Uterus (tissue), 4 donors: ENCODE data around the gene PDE4B. TPM values are rescaled to one million over a fixed set of nuclear protein-coding genes. Genes with fewer than 3 reads are reported as not detected.

Source experiments
- DNase-seq, 2 donors: peaks; one replicate each; pipeline ENCODE4 v3.0.0-alpha.2; 2019 to 2020
- H3K27ac ChIP-seq, 2 donors: fragments of 200-600 bp; sonication (generic); 1 replicate in 1 of 2; 2 replicates in 1 of 2; pipeline ENCODE4 v1.5.1; 2016 to 2018
- H3K27me3 ChIP-seq, 2 donors: fragments of 200-600 bp; sonication (generic); one replicate each; pipeline ENCODE4 v1.5.1; 2018 to 2019; ENCODE audit warnings: control low read depth in 1 of 2
- H3K36me3 ChIP-seq, 2 donors: fragments of 200-600 bp; sonication (generic); one replicate each; pipeline ENCODE4 v1.5.1; 2019; ENCODE audit warnings: control low read depth in 1 of 2
- H3K4me1 ChIP-seq, 2 donors: fragments of 200-600 bp; sonication (generic); one replicate each; pipeline ENCODE4 v1.5.1; 2018 to 2019; ENCODE audit warnings: control low read depth in 1 of 2
- H3K4me3 ChIP-seq, 2 donors: fragments of 200-600 bp; sonication (generic); 1 replicate in 1 of 2; 2 replicates in 1 of 2; pipeline ENCODE4 v1.5.1; 2018 to 2019; ENCODE audit warnings: mild to moderate bottlenecking in 1 of 2
- H3K9me3 ChIP-seq, 2 donors: fragments of 200-600 bp; sonication (generic); one replicate each; pipeline ENCODE4 v1.5.1; 2019; ENCODE audit warnings: control low read depth in 1 of 2
- CTCF ChIP-seq, 4 experiments: fragments of 200-600 bp in 2 of 4; fragments of 450-650 bp in 2 of 4; sonication (generic) in 2 of 4; IDR thresholded peaks; one replicate each; pipeline ENCODE4 v1.5.1; 2016 to 2019; ENCODE audit warnings: antibody characterized with exemption in 4 of 4, mild to moderate bottlenecking in 2 of 4, moderate library complexity in 1 of 4
- POLR2A ChIP-seq, 2 donors: fragments of 450-650 bp; IDR thresholded peaks; one replicate each; pipeline ENCODE4 v1.6.1; 2016; ENCODE audit warnings: antibody characterized with exemption in 2 of 2, mild to moderate bottlenecking in 1 of 2, moderate library complexity in 1 of 2
- intact Hi-C: fragments of 100-400 bp; cut with DNase I; formaldehyde crosslinking; loops from one replicate; pipeline ENCODE4 v1.15.1; 2023; ENCODE audit warnings: low total_unique reads
- total RNA-seq, 4 donors: library from RNA; depleted of rRNA in 3 of 4; stranded (reverse); fragments of >200 nt in 3 of 4; gene quantifications; one replicate each; pipeline versions ENCODE4 v1.1.0 to v1.2.4, GENCODE V29; 2014 to 2023
- donor health status: DM: yes; HTN: yes; CAD: no.

The PDE4B gene
- total RNA-seq, 4 donors from 2014 or later, result 6.9 to 22.9 (median 17.8) TPM

- Histone ChIP-seq H3K27me3 (no peaks in the 10 kb centered on the region), H3K9me3 (no peaks in the 10 kb centered on the region), H3K4me3 (no peak overlapping the region), H3K4me1 (no peaks in the 10 kb centered on the region), H3K36me3 (no peaks in the 10 kb centered on the region), H3K27ac (no peak overlapping the region)
- intact Hi-C loops, result no loop called here
- no peak for DNase-seq
- no peak for TF ChIP-seq POLR2A (IDR thresholded peaks at IDR 0.05)
- no peak for TF ChIP-seq CTCF (IDR thresholded peaks at IDR 0.05)
Measured at GRCh38 chr1:66357021-66357420, 564.3 kb downstream of the PDE4B start.

GRCh38 chr1:66357478-66358197 is 564.9 kb downstream of the PDE4B start:
- Histone ChIP-seq H3K27me3 (no peaks in the 10 kb centered on the region), H3K36me3 (no peaks in the 10 kb centered on the region), H3K9me3 (no peaks in the 10 kb centered on the region), H3K27ac (no peak overlapping the region), H3K4me3 (no peak overlapping the region), H3K4me1 (no peaks in the 10 kb centered on the region)
- DNase-seq, result no peak
- TF ChIP-seq CTCF (IDR thresholded peaks at IDR 0.05), result no peak
- no peak for TF ChIP-seq POLR2A (IDR thresholded peaks at IDR 0.05)
- intact Hi-C loops, result no loop called here

GRCh38 chr1:66359269-66359668 is 566.6 kb downstream of the PDE4B start:
- no peaks in the 10 kb centered on the region for H3K36me3 ChIP-seq

GRCh38 chr1:66359815-66360214 is 567.1 kb downstream of the PDE4B start:
- intact Hi-C loops, result no loop called here
- Histone ChIP-seq H3K27ac (no peak overlapping the region), H3K4me1 (no peaks in the 10 kb centered on the region), H3K27me3 (no peaks in the 10 kb centered on the region), H3K9me3 (no peaks in the 10 kb centered on the region), H3K36me3 (no peaks in the 10 kb centered on the region), H3K4me3 (no peak overlapping the region)
- TF ChIP-seq POLR2A (IDR thresholded peaks at IDR 0.05) (no peak), CTCF (IDR thresholded peaks at IDR 0.05) (no peak)
- no peak for DNase-seq

More at GRCh38 chr1:66359269-66359668, 566.6 kb downstream of the PDE4B start:
- no peak overlapping the region for H3K4me3 ChIP-seq
- H3K4me1 ChIP-seq, result no peaks in the 10 kb centered on the region
- H3K27me3 ChIP-seq, result no peaks in the 10 kb centered on the region
- H3K27ac ChIP-seq, result no peak overlapping the region
- no peak for DNase-seq
- H3K9me3 ChIP-seq, result no peaks in the 10 kb centered on the region
- no peak for TF ChIP-seq POLR2A (IDR thresholded peaks at IDR 0.05)
- no peak for TF ChIP-seq CTCF (IDR thresholded peaks at IDR 0.05)
- intact Hi-C loops, result no loop called here

- no peak overlapping the region for H3K4me3 ChIP-seq
- no peaks in the 10 kb centered on the region for H3K9me3 ChIP-seq
- H3K4me1 ChIP-seq, result no peaks in the 10 kb centered on the region
- intact Hi-C loops, result no loop called here
- no peak for DNase-seq
- H3K27ac ChIP-seq, result no peak overlapping the region
- no peaks in the 10 kb centered on the region for H3K27me3 ChIP-seq
- no peaks in the 10 kb centered on the region for H3K36me3 ChIP-seq
- TF ChIP-seq CTCF (IDR thresholded peaks at IDR 0.05) (no peak), POLR2A (IDR thresholded peaks at IDR 0.05) (no peak)
Measured at GRCh38 chr1:66360285-66360724, 567.6 kb downstream of the PDE4B start.
